ENCODE measurements around the gene GFM1. TPM values are rescaled to one million over a fixed set of nuclear protein-coding genes. Genes with fewer than 3 reads are reported as not detected.

The GFM1 gene
- total RNA-seq, 1 experiment from 2014 or later: 58.9 TPM

DNA sequence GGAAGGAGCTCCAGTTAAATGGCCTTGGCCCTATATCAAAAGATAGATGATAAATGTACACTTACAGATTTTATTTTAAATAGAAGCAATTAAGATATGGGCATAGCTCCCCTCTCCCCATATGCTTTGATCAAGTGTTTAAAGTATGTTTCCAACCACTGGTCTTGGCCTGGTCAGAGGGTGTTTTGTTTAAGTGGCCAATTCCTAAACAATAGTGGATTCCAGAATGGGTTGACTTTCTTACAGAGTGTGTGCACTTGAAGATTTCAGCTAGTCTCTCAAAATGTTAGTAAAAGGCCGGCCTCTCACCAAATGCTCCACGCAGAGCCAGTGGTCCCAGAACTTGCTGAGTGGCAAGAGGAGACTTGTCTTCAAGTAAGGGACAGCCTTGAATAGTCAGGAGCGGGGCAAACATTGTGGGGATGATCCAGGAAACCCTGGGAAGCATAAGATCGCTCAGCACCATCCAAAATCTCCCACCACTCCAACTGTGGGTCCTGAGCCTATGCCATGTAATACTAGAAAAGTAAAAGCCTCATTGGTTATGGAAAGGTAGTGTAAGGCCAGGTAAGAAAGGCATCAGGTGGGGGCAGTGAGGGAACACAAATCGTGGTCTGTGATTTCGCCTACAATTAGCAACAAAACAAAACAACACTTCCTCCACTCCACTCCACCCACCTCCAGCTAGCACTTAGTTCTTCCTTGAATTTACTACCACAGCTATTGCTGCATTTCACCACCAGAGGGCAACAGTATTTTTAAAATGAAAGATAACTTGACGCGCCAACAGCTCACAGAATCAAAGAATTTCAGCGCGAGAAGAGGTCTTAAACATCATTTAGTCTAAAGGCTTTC lies 83.1 kb downstream of the GFM1 start:
- DNase-seq (ENCODE audit: low read depth): peak; percentile 61

DNA sequence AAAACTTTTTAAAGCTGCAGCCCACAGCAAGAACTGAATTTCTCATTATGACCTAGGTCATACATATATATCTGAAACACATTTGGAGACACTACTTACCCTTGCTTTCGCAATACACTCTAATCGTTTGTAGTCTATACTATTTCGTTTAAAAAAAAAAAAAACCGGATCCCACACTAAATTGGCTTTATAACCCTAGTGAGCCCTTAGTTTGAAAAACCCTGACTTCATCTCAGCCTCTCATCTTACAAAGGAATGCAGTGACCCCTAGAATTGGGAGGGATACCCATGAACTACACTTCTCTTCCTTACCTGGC lies 83.7 kb downstream of the GFM1 start:
- DNase-seq (ENCODE audit: low read depth): no peak

DNA sequence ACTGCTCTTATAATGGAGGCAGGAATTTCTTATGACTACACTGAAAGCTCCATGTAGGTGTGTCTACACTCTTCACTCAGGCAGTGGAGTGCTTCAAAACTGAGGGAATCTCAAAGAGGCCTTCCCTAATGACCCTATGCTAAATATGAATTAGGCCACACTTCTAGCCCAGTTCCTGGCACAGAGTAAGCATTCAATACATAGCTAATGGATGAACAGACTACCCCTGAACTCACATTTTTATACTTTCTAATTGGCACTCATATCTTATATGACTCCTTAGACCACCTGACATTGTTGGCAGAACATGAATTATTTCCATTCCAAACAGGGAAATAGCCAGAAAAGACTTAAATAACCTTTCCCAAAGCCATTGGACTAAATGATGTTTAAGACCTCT lies 84.5 kb downstream of the GFM1 start:
- DNase-seq (ENCODE audit: low read depth): no peak

DNA sequence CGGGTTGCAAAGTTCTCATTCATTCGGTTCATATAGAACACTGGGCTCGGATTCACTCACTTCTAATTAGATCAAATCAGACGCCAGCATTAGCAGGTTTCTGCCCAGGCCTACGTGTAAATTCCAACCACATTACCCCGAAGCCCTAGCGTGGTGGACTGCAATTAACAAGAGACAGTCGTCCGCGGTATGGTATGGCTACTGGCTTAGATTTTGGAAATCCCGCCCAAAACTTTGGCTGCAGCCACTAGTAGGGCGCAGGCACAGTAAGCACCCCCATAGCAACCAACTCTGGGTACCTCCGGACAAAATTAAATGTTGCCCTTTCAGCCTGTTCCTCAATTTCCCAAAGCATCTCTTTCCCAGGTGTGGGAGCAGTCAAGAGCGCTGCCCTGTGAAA lies 87.2 kb downstream of the GFM1 start:
- no peak for DNase-seq (ENCODE audit: low read depth)

DNA sequence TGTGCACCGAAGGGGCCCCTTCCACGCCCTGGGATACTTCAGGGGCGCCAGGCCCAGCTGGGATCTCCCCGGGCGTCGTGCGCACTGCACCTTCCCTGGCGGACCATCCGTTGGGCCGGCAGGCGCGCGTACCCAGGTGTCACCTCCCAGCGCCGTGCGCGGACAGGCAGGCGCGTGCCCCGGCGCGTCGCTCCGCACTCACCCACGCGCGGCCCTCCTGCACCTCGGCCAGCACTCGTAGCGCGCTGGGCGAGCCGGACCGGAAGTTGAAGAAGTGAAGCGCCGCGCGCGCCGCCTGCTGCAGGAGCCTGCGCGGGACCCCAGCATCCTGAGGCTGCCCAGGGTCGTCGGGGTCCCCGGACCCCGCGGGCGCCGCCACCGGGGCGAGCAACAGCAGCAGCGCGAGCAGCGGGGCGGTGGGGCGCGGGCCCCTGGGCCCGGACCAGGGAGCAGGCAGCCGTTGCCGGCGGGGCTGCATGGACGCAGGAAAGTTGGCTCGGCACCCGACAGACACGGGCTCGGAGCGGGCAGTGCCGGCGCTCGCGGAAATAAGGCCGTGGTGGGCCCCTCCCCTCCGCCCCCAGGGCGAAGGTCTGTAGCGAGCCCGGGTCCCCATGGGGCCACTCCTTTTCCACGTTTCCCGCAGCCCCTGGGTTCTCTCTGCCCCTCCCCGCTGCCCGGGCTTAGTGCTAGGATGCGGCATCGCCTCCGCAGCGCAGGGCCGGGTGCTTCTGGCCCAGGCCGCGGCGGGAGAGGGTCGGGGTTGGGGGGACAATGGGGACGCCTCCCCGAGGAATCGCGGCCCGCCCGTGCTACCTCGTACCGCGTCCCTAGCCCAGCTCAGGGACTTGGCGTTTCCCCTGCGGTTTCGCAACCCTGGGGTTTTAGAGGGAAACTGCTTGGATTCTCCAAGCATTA lies 87.9 kb downstream of the GFM1 start, which contains the start of gene RARRES1:
Gene RARRES1 (minus strand): TSS at position 520 of the 918 bp plus-strand sequence. CDS start 42 bp downstream, at position 478.
- no peak for DNase-seq (ENCODE audit: low read depth)

DNA sequence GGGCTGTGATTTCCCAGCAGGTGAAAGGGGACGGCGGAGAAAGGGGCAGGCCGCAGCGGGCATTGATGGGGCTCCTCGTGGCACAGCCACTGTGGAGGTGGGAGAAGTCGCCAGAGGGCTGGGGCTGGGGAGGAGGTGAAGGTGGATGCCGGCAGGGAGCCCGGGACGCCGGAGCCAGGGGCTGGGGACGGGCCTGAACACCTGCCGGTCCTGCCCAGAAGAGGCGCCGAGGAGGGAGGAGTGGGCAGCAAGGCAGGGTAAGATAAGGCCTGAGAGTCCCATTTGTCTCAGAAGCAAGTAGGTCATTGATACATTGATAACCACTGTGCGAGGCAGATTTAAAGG lies 88.5 kb downstream of the GFM1 start:
- DNase-seq (ENCODE audit: low read depth): no peak

DNA sequence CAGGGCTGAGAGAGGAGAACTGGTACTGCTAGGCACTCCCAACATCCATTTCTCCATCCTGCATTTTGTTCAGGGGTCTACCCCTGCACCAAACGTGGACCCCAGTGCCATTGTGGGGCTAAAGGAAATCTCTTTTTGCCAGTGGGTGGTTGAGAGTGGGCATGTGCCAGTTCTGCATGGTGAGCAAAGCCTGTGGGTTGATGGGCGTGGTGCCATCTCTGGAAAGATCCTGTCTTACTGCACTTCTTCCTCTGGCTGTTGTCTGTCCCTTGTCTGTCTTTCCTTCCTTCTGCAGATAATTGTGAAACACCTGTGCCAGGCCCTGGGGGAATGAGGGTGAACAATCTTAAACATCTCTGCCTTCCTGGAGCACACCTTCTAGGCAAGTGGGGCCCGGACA lies 89.3 kb downstream of the GFM1 start:
- DNase-seq (ENCODE audit: low read depth): no peak

DNA sequence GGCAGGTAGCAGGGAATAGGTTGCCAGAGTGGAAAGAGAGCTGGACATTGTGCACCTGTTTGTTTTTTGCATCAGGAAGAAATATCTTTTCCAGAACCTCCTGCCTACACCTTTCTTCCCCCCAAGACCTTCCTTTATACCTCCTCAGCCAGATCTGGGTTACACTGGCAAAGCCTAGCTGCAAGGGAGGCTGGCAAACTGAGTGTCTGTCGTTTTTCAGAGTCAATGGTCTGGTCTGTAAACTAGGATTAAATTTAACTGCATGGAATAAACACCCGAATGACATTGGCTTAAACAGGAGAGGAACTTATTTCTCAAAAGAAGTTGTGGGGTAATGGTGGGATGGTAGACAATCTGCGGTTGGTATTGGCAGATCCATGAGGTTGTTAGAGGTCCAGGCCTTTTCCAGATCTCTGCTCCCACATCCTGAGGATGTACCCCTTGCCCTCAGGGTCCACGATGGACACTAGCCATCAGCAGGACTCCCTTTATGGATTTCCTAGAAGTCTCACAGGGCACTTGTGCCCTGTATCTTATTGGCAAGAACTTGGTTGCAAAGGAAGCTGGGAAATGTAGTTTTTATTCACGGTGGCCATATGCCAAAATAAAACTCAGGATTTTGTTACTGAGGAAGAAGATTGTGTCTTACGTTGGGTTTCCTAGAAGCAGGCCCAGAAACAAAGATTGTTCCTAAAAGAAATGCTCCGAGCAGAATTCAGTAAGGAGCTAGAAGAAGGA lies 91.1 kb downstream of the GFM1 start:
- DNase-seq (ENCODE audit: low read depth): no peak

DNA sequence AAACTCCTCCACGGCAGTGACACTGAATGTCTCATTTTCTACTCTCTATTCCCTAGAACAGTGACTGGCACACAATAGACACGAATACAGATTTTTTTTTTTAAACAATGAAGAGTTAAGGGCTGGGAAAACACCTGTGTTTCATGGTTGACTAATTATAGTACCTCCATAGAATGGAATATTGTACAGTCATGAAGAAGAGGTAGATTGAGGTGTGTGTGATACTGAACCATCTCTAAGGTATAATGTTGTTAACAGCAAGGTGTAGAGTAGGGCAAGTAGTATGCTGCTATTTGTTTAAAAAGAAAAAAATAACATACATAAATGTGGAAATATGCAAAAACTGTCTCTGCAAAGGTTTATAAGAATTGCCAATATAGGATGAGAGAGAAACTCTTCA lies 93.1 kb downstream of the GFM1 start:
- no peak for DNase-seq (ENCODE audit: low read depth)

DNA sequence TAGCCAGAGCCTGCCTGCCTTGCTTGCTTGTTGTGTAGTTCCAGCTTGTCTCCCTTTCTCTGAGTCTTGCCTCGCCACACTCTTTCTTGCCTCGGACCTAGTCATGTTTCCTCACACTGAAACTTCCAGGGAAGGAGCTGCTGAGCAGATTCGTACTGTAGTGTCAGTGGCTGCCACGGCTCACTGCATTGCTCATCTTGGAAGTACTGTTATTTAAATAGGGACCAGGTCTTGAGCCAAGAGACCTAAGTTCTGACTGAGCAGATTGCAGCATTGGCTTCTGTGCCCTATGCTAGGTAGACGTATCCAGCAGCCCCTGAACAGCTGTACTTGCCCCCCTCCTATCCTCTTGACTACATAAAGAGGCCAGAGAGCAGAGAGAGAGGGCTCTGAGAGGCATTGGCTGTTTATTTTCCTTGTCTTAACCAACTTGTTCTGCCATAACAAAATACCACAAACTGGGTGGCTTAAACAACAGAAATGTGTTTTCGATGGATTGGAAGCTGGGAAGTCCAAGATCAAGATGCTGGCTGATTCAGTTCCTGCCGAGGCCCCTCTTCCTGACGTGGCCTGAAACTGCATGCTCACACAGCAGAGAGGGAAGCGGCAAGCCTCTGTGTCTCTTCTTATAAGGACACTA lies 93.8 kb downstream of the GFM1 start:
- DNase-seq (ENCODE audit: low read depth): no peak

DNA sequence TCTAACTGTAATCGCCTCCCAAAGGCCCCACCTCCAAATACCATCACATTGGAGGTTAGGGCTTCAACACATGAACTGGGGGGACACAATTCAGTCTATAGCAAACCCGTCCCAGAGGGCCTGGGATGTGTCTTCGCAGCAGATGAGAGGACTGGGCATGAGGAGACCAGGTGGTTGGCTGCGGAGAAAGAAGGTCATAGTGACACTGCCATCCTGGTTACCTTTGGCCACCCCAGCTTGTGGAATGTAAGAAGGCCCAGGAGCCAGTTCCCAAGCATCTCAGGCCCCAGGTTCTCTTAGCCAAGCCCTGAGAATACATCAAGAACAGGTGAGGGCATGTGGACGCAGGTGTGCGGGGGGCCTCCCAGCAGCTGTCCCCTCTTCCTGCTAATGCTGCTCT lies 94.3 kb downstream of the GFM1 start:
- DNase-seq (ENCODE audit: low read depth): no peak

DNA sequence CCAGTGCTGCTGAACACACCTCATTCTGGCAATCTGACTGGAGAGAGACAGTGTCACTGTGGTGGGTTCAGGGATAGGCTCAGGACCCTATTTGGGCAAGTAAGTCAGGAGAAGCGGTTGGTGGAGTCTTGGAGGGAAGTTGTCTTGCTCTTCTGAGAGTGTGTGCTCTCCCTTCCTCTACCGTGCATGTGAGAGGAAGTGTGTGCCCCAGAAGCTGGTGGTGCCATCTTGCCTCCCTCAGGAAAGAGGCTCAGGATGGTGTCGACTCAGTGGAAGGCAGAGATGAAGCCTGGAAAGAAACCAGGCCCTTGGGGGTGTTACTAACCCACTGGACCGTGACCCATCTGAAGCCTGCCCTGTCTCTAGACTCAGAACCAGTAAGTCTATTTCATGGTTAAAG lies 94.8 kb downstream of the GFM1 start:
- DNase-seq (ENCODE audit: low read depth): no peak

DNA sequence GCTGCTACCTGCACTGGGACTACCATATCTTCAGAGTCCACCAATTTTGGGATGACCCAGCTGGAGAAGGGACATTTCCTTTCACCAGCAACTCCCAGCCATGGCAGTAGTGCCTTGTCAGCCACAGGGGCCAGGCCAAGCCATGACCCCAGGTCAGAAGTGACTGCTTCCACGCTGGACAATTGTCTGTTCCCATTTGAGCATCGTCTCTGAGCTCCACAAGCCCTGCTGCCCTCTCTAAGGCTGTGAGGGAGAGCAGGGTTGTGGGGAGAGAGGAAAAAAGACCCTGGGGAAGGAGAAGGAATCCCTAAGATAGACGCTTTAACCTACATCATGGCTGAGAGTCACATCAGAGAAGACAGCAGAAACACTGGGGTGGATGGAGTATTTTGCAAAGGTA lies 95.3 kb downstream of the GFM1 start:
- DNase-seq (ENCODE audit: low read depth): no peak

Other genes starting within 250 kb of the GFM1 start
- 34.9 and 70.0 TPM in 2 replicates for gene MLF1, start 73.3 kb upstream of the GFM1 start, total RNA-seq (2014; rRNA removed; shearing (Covaris generic))
- not detected in 2 replicates for gene LXN, start 28.1 kb downstream of the GFM1 start, total RNA-seq (2014; rRNA removed; shearing (Covaris generic))
- not detected in 2 replicates for gene RARRES1, start 87.9 kb downstream of the GFM1 start, total RNA-seq (2014; rRNA removed; shearing (Covaris generic))
- gene MFSD1, start 157.5 kb downstream of the GFM1 start, total RNA-seq (2014; rRNA removed; shearing (Covaris generic)): 73.3 and 90.1 TPM in 2 replicates